GM12878 (cell line): ENCODE measurements around the gene SFR1. TPM values are rescaled to one million over a fixed set of nuclear protein-coding genes. Genes with fewer than 3 reads are reported as not detected.

Experiments
- ATAC-seq: fragments of 200-7000 bp; cut with Tn5 transposase; 3 replicates; pipeline ENCODE4 v1.9.1; 2020; ENCODE audit warnings: mild to moderate bottlenecking, moderate library complexity
- BruUV-seq: library from RNA; stranded (reverse); fragments of 400-500 nt; replicated peaks from 2 replicates; lab custom pipeline; 2021; lab: Mats Ljungman, UMichigan
- CTCF ChIA-PET: fragments of 300-600 bp; sonication (Branson Sonifier 250); formaldehyde crosslinking; extraction: SDS; loops from one replicate; lab custom pipeline; 2021; ENCODE audit warnings: inconsistent platforms; lab: Yijun Ruan, JAX
- POLR2A ChIA-PET: fragments of 350-600 bp; formaldehyde crosslinking; extraction: SDS; loops from one replicate; lab custom pipeline; 2021; ENCODE audit warnings: inconsistent platforms; lab: Charles Lee
- RAD21 ChIA-PET: fragments of 300-600 bp; sonication (Branson Sonifier 250); formaldehyde crosslinking; loops from one replicate; lab custom pipeline; 2023; ENCODE audit warnings: antibody characterized with exemption; ENCODE audit not compliant: unreplicated experiment; lab: Charles Lee
- SMC1A ChIA-PET: fragments of 300-600 bp; sonication (Branson Sonifier 250); formaldehyde crosslinking; loops from one replicate; lab custom pipeline; 2023; ENCODE audit not compliant: unreplicated experiment, uncharacterized antibody; lab: Charles Lee
- DNase-seq: peaks from one replicate; pipeline ENCODE4 v3.0.0-alpha.2; 2011; ENCODE audit warnings: low read depth, low spot score
- FAIRE-seq: peaks from 3 replicates; lab custom pipeline; 2011; peaks lifted over from hg19 to GRCh38; lab: Jason Lieb, UNC
- H2AFZ ChIP-seq: 2 replicates; pipeline ENCODE4 v1.6.0; 2011; ENCODE audit warnings: low read depth, low read length, control low read depth; ENCODE audit not compliant: control insufficient read depth
- H3K27ac ChIP-seq: 2 replicates; pipeline ENCODE4 v1.5.1; 2011; ENCODE audit warnings: control low read depth; ENCODE audit not compliant: control insufficient read depth, insufficient read depth
- H3K27me3 ChIP-seq, 2 experiments: replicated peaks in 1 of 2; 2 replicates each; pipeline versions ENCODE4 v1.6.0 to v1.6.1; 2011; ENCODE audit warnings: low read length in 1 of 2; ENCODE audit not compliant: control insufficient read depth in 2 of 2, insufficient read depth in 2 of 2
- H3K36me3 ChIP-seq, 2 experiments: 2 replicates each; pipeline ENCODE4 v1.5.1; 2011; ENCODE audit warnings: low read length in 1 of 2; ENCODE audit not compliant: control insufficient read depth in 2 of 2, insufficient read depth in 2 of 2
- H3K4me1 ChIP-seq: 2 replicates; pipeline ENCODE4 v1.6.1; 2011; ENCODE audit warnings: mild to moderate bottlenecking, low read length, moderate library complexity, mixed read lengths; ENCODE audit not compliant: control insufficient read depth, insufficient read depth
- H3K4me2 ChIP-seq: 2 replicates; pipeline ENCODE4 v1.6.0; 2011; ENCODE audit warnings: control low read depth; ENCODE audit not compliant: control insufficient read depth, insufficient read depth
- H3K4me3 ChIP-seq: fragments of 200-600 bp; sonication (generic); 2 replicates; pipeline ENCODE4 v1.5.1; 2016
- H3K79me2 ChIP-seq: 2 replicates; pipeline ENCODE4 v1.6.0; 2011; ENCODE audit warnings: low read length; ENCODE audit not compliant: control insufficient read depth, insufficient read depth
- H3K9ac ChIP-seq: 2 replicates; pipeline ENCODE4 v1.8.0; 2011; ENCODE audit warnings: low read length, control low read depth, mixed read lengths; ENCODE audit not compliant: control insufficient read depth, insufficient read depth
- H3K9me3 ChIP-seq: replicated peaks from 3 replicates; pipeline ENCODE4 v1.5.1; 2011; ENCODE audit warnings: mild to moderate bottlenecking, low read length; ENCODE audit not compliant: control insufficient read depth, insufficient read depth
- H4K20me1 ChIP-seq: 2 replicates; pipeline ENCODE4 v1.6.0; 2011; ENCODE audit not compliant: control insufficient read depth, insufficient read depth
- ATF2 ChIP-seq: IDR thresholded peaks from 2 replicates; pipeline ENCODE4 v1.6.1; 2012; ENCODE audit warnings: low read length, inconsistent platforms
- ESRRA ChIP-seq: IDR thresholded peaks from 2 replicates; pipeline ENCODE4 v1.6.1; 2012; ENCODE audit warnings: mild to moderate bottlenecking, low read length, improper control_type of control experiment
- HDAC2 ChIP-seq: fragments of 200-600 bp; sonication (generic); IDR thresholded peaks from 2 replicates; pipeline ENCODE4 v1.6.1; 2017
- IKZF1 ChIP-seq: fragments of 450-650 bp; conservative IDR thresholded peaks from 2 replicates; pipeline ENCODE4 v1.6.1; 2017; ENCODE audit warnings: antibody characterized with exemption, mild to moderate bottlenecking
- IKZF2 ChIP-seq, 2 experiments: fragments of 450-650 bp; IDR thresholded peaks; 2 replicates each; pipeline ENCODE4 v1.6.1; 2017; ENCODE audit warnings: mild to moderate bottlenecking in 2 of 2, moderate library complexity in 2 of 2
- MAX ChIP-seq: IDR thresholded peaks from 2 replicates; pipeline ENCODE4 v1.6.1; 2012; ENCODE audit warnings: low read depth, low read length, improper control_type of control experiment
- MYB ChIP-seq: fragments of 150-350 bp; IDR thresholded peaks from 2 replicates; pipeline ENCODE4 v1.6.1; 2014; ENCODE audit warnings: mild to moderate bottlenecking, low read depth, low read length, borderline replicate concordance
- NFXL1 ChIP-seq: fragments of 450-650 bp; IDR thresholded peaks from 2 replicates; pipeline ENCODE4 v1.6.1; 2017; ENCODE audit warnings: antibody characterized with exemption, mild to moderate bottlenecking, borderline replicate concordance
- NFYB ChIP-seq: IDR thresholded peaks from 2 replicates; pipeline ENCODE4 v1.6.1; 2011; ENCODE audit warnings: low read depth, mild to moderate bottlenecking, low read length, improper control_type of control experiment, moderate library complexity; ENCODE audit not compliant: insufficient read depth
- NRF1 ChIP-seq: conservative IDR thresholded peaks from 2 replicates; pipeline ENCODE4 v1.6.1; 2011; ENCODE audit warnings: mild to moderate bottlenecking, low read depth, low read length, improper control_type of control experiment
- PBX3 ChIP-seq: IDR thresholded peaks from 2 replicates; pipeline ENCODE4 v1.6.1; 2011; ENCODE audit warnings: mild to moderate bottlenecking, low read depth, low read length, moderate library complexity; ENCODE audit not compliant: insufficient replicate concordance
- POU2F2 ChIP-seq: IDR thresholded peaks from 3 replicates; pipeline ENCODE4 v1.6.1; 2011; ENCODE audit warnings: low read depth, mild to moderate bottlenecking, low read length, borderline replicate concordance
- SMAD1 ChIP-seq: fragments of 450-650 bp; IDR thresholded peaks from 2 replicates; pipeline ENCODE4 v1.6.1; 2018; ENCODE audit warnings: mild to moderate bottlenecking, low read depth; ENCODE audit not compliant: partially characterized antibody
- SP1 ChIP-seq: IDR thresholded peaks from one replicate; pipeline ENCODE4 v1.6.1; 2011; ENCODE audit warnings: low read depth, low read length
- SRF ChIP-seq, 2 experiments: IDR thresholded peaks; 2 replicates each; pipeline ENCODE4 v1.6.1; 2011; ENCODE audit warnings: low read depth in 2 of 2, low read length in 2 of 2, mild to moderate bottlenecking in 1 of 2, moderate library complexity in 1 of 2
- STAT3 ChIP-seq: IDR thresholded peaks from 2 replicates; pipeline ENCODE4 v1.6.1; 2011; ENCODE audit warnings: low read depth, low read length, improper control_type of control experiment
- YBX1 ChIP-seq: fragments of 450-650 bp; IDR thresholded peaks from 2 replicates; pipeline ENCODE4 v1.6.1; 2016; ENCODE audit warnings: antibody characterized with exemption
- ZBED1 ChIP-seq: IDR thresholded peaks from 2 replicates; pipeline ENCODE4 v1.6.1; 2016; ENCODE audit warnings: borderline replicate concordance
- ZBTB40 ChIP-seq: fragments of 450-650 bp; IDR thresholded peaks from 2 replicates; pipeline ENCODE4 v1.6.1; 2016; ENCODE audit warnings: mild to moderate bottlenecking, moderate library complexity, borderline replicate concordance
- whole genome bisulfite sequencing: methylation state at CpG from one replicate; pipeline ENCODE4 v1.1.6; 2016; ENCODE audit warnings: low lambda C conversion rate; ENCODE audit not compliant: insufficient replicate concordance, insufficient coverage; ENCODE audit errors: missing lambda C conversion rate; 5-methylcytosine and 5-hydroxymethylcytosine counted together
- in situ Hi-C: fragments of 300-500 bp; cut with MboI; formaldehyde crosslinking; loops from 9 replicates; pipeline ENCODE4 v1.14.3; 2018; ENCODE audit warnings: mixed read lengths
- intact Hi-C: fragments of 100-400 bp; cut with micrococcal nuclease; formaldehyde crosslinking; loops from one replicate; pipeline ENCODE4 v1.14.2; 2022; ENCODE audit not compliant: unreplicated experiment
- polyA plus RNA-seq, 11 experiments: library from polyadenylated mRNA; depleted of rRNA in 4 of 11; unstranded in 6 of 11; stranded (reverse) in 5 of 11; fragments of >200 nt; fragmentation: Nextera tagmentation in 4 of 11; fragmentation: Illumina TruSeq in 1 of 11; extraction: Ambion mirVana in 4 of 11; extraction: Trizol in 1 of 11; gene quantifications; 1 replicate in 1 of 11; 2 replicates in 10 of 11; pipeline versions ENCODE4 v1.2.1 to v1.2.3, GENCODE V29; 2011 to 2016; ENCODE audit warnings: inconsistent platforms in 2 of 11, missing spikeins in 2 of 11, low read depth in 1 of 11
- total RNA-seq, 4 experiments: library from RNA; depleted of rRNA in 3 of 4; stranded (reverse); fragments of >200 nt in 3 of 4; fragmentation: Illumina TruSeq in 1 of 4; extraction: Trizol in 1 of 4; gene quantifications; 2 replicates each; pipeline versions ENCODE4 v1.2.1 to v1.2.3, GENCODE V29; 2013 to 2021

SFR1 gene
- total and polyA plus RNA-seq, 10 of the 15 experiments (the other 5 are each of a cell fraction or from before 2014, with no cell fraction given) = 6.9 to 31.5 (median 14.9) TPM

GRCh38 chr10:104090611-104091010 lies 31.4 kb upstream of the SFR1 start:
- POLR2A ChIA-PET = no interaction called here
- FAIRE-seq (no peak), ATAC-seq (no peak), DNase-seq (no peak)
- no peak for TF ChIP-seq ESRRA
- no peak for TF ChIP-seq SP1
- TF ChIP-seq IKZF2 (IDR thresholded peaks at IDR 0.05) = no peak
- TF ChIP-seq ZBTB40 = no peak
- TF ChIP-seq NFYB = no peak
- TF ChIP-seq SRF (IDR thresholded peaks at IDR 0.05; ENCODE audit: low read depth in 2 of 2, low read length in 2 of 2) = no peak
- TF ChIP-seq HDAC2 = no peak
- no peak for TF ChIP-seq IKZF1
- TF ChIP-seq ATF2 = no peak
- no peak for TF ChIP-seq POU2F2
- TF ChIP-seq ZBED1 = no peak
- TF ChIP-seq NFXL1 = no peak
- TF ChIP-seq PBX3 = no peak
- no peak for TF ChIP-seq MYB
- no peak for TF ChIP-seq MAX
- TF ChIP-seq NRF1 = no peak
- TF ChIP-seq SMAD1 = no peak
- TF ChIP-seq YBX1 = no peak
- TF ChIP-seq STAT3 = no peak
- SMC1A ChIA-PET = no interaction called here
- in situ Hi-C loops (no loop called here), intact Hi-C loops (no loop called here)
- RAD21 ChIA-PET = interaction anchor here (1.2 kb wide), 1 partner anchor 32 kb away, joined by 5 read pairs; the partner anchor contains the start of gene SFR1
- H3K27me3 ChIP-seq = no peaks in the 10 kb centered on the region
- no peak overlapping the region for H3K4me3 ChIP-seq
- no peak overlapping the region for H3K9ac ChIP-seq
- H3K79me2 ChIP-seq = no peaks in the 10 kb centered on the region
- H3K9me3 ChIP-seq = no peaks in the 10 kb centered on the region
- no peaks in the 10 kb centered on the region for H3K36me3 ChIP-seq
- 53% methylated on average over 2 of the region's 2 CpGs for WGBS
- CTCF ChIA-PET = interaction anchor here (1.0 to 1.3 kb wide), 5 partner anchors 12 to 49 kb away, joined by 3 to 4 read pairs (median 4); no protein-coding TSS in a partner anchor
- no peak overlapping the region for H3K4me2 ChIP-seq
- H4K20me1 ChIP-seq = no peaks in the 10 kb centered on the region
- no peaks in the 10 kb centered on the region for H3K4me1 ChIP-seq
- no peak overlapping the region for H2AFZ ChIP-seq
- H3K27ac ChIP-seq = no peak overlapping the region
- no TSS peak for BruUV-seq
